HG03439 (cell line): ENCODE data around the gene FSTL5.
"Not testable (repeated sequence)": the region's sequence is repeated elsewhere in the genome, so short reads cannot be mapped to it uniquely, and the experiment has no call there.

Source experiments
- ATAC-seq: cut with Tn5 transposase; IDR thresholded peaks from one replicate; pipeline ENCODE4 v1.9.1; 2021; ENCODE audit warnings: mild to moderate bottlenecking, moderate library complexity; ENCODE audit not compliant: unreplicated experiment

FSTL5 gene

GRCh38 chr4:162163892-162164759 lies at the start of gene FSTL5:
Gene FSTL5, minus strand, starts transcription at chr4:162164000. Its CDS starts 52,604 bp downstream, at chr4:162111396.
- ATAC-seq = peak; percentile 71

GRCh38 chr4:162209706-162210105 lies 45.9 kb upstream of the FSTL5 start:
- no peak for ATAC-seq

DNA sequence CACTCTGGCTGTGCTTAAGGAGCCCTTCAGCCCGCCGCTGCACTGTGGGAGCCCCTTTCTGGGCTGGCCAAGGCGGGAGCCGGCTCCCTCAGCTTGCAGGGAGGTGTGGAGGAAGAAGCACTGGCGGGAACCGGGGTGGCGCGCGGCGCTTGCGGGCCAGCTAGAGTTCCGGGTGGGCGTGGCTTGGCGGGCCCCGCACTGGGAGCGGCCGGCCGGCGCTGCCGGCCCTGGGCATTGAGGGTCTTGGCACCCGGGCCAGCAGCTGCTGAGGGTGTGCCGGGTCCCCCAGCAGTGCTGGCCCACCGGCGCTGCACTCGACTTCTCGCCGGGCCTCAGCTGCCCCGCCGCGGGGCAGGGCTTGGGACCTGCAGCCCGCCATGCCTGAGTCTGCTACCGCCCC lies 39.7 kb upstream of the FSTL5 start:
- not testable (repeated sequence) for ATAC-seq

GRCh38 chr4:162201673-162202072 lies 37.9 kb upstream of the FSTL5 start:
- no peak for ATAC-seq

DNA sequence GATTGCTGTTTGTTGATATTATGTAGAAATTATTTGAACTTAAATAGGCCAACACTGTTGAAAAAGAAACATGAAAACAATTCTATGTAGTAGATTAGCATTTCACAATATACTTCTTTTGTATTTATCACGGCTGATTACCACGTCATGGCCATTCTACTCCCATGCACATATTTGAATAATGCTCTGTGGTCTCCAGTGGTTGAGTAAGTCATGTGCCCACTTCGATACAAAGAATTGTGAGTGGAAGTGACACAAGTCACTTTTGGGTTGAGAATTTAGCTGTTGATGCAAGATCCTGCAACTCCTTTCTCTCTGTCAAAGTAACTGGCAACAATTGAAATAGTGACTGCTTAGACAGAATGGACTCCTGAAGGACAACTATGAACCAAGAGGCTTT lies 6.7 kb upstream of the FSTL5 start:
- no peak for ATAC-seq

DNA sequence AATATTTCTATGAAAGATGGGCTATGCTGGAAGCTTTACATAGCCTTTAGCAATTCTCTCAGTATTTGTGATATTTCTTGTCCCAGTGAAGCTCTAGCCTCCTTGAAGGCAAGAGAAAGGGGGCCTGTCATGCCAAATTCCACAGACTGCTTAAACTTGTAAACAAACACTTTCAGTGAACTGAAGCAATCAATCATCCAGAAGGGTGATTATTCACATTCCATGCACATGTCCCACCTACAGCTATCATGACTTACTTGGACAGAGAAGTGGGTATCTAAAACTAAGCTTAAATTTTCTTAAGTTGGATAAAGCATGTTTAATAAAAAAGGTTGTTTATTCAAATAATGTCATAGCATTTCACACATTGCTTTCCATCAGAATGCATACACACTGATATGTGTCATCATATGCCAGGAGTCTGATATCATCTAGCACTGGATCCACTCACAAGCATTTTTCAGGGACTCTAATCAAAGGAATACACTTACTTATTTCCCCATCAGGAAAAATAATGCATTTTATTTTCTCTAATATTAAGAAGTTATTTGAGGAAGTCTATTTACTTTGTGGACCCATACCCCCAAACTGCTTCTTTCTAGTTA lies 1.2 kb upstream of the FSTL5 start:
- no peak for ATAC-seq

DNA sequence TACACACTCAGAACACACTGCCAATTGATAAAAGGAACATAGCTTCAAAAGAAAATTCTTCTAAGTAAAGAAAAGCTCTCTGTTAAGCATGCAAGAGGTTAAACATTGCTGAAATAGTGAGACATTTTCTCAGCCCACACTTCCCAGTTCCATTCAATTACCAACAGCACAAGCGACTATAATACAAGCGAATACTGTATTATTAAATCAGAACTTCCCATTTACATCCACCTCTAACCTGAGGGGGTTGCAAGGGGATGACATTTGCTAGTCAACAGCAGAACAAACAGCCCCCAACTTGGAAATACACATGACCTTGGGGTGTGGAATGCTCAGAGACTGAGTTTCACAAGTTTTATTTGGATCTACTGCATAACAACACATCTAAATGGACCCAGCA lies 1.1 kb downstream of the FSTL5 start:
- ATAC-seq = no peak

DNA sequence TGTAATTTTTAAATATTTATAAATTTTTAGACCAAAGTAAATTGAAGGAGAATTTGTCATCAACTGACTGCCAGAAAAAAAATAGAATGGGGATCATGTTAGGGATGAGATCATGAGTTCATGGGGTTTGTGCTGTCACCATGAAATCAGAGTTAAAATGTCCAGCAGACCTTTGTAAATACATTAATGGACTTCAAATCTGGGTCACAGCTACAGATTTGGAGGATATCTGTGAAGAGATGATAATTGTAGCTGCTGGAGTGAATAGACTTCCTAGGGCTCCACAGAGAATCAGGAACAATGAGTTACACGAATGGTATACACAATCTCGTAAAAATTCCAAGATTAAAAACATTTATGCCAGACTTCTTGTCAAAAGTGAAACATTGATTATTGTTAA lies 6.6 kb downstream of the FSTL5 start:
- no peak for ATAC-seq

- no peak for ATAC-seq
Measured at GRCh38 chr4:162154862-162155540, 8.8 kb downstream of the FSTL5 start.

- ATAC-seq = no peak
Measured at GRCh38 chr4:162151850-162152249, 11.9 kb downstream of the FSTL5 start.

GRCh38 chr4:162151386-162151785 lies 12.4 kb downstream of the FSTL5 start:
- no peak for ATAC-seq

GRCh38 chr4:162149644-162150043 lies 14.2 kb downstream of the FSTL5 start:
- ATAC-seq = no peak

- ATAC-seq = no peak
Measured at GRCh38 chr4:162140051-162140683, 23.6 kb downstream of the FSTL5 start.

- ATAC-seq = no peak
Measured at GRCh38 chr4:162139412-162139811, 24.4 kb downstream of the FSTL5 start.

GRCh38 chr4:162131256-162131655 lies 32.5 kb downstream of the FSTL5 start:
- no peak for ATAC-seq

DNA sequence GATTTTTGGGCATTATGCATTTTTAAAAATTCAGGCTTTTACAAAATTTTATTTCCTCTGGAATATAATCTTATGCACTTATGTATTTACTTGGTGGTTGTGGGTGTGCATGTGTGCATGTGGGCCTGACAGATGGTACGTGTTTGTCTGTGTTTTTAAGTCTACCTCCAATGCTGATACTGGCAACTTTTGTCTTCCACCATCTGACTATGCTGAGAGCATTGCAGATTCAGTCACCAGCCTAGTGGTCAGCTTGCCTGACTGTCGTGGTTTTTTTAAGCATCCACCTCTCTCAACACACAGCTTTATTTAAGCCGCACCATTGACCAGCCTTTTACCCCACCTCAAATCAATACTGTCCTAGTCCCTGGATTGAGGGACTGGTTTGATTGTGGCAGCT lies 37.1 kb downstream of the FSTL5 start:
- no peak for ATAC-seq

DNA sequence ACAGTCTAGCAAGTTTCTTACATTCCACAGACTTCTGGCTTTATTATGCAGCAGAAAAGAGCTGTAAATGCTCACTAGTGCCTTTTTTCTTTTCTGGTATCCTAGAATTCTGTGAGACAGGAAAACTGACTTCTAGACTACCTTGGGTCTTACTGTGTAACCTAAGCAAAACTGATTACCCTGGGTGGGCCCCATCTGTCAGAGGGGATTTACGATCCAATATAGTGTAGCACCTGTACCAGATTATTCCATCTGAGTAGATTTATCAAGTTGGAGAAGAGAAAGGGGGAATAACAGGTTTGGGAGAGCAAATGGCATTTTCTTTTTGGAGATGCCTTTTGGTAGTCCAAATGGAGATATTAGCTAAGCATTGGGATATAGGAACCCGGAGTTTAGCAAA lies 46.7 kb downstream of the FSTL5 start:
- no peak for ATAC-seq

DNA sequence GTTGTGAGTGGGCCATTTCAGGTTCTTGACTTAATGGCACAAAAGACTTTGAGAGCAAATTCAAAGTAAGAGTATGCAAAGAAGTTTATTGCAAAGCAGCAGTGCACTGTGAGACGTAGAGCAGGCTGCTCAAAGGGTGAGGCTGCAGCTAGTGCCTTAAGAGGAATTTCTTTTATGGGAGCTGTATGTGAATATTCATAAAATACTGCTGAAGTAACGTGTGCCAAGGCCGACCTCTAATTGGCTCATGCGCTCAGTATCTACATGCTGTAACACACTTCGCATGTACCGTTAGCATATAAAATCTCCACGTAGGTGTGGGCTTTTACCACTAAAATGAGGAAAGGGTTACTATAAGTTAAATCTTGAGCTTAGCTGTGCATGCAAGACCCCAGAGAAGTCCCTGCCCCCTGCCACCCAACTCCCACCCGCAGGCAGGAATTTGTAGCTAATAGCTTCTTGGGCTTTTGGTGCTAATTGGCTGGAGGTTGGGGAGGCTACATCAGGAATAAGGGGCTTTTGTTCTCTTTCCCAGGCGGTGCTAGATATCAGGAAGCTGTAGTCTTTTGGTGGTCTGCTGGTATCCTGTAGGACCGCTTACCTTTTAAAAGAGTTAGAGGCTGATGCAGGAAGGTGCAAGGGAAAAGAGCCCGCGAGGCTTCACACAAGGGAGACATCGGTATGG lies 47.6 kb downstream of the FSTL5 start:
- ATAC-seq = no peak

GRCh38 chr4:162115333-162115732 lies 48.5 kb downstream of the FSTL5 start:
- no peak for ATAC-seq

DNA sequence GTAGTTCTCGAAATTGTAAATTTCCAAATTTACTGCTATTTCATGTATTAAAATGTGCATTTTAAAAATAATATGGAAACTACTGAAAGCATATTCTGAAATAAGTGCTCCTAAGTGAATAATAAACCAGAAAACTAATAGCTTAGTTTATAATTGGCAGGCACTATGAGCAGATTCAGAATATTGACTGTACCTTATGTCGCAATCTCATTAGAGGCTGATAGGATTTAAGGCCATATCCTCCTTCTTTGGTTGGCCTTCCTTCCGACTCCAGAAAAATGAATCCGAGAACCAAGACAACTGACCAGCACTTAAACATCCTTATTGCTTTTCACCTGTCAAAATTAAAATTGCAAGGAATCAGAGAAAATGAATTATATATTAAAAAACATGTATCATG lies 52.7 kb downstream of the FSTL5 start:
- ATAC-seq = no peak
